Fibroblast of lung (primary cell): ENCODE data around the gene WDR54.

Experiments
- CTCF ChIP-seq, 2 donors: IDR thresholded peaks in 1 of 2; conservative IDR thresholded peaks in 1 of 2; 1 replicate in 1 of 2; 2 replicates in 1 of 2; pipeline ENCODE4 v1.5.1; 2011 to 2012; ENCODE audit warnings: low read length in 2 of 2, control low read depth in 1 of 2, inconsistent platforms in 1 of 2, low read depth in 1 of 2, mild to moderate bottlenecking in 1 of 2
- EZH2 ChIP-seq: IDR thresholded peaks from 2 replicates; pipeline ENCODE4 v1.5.1; 2012; ENCODE audit warnings: low read length, control low read depth, mild to moderate bottlenecking; ENCODE audit errors: missing control alignments

GRCh38 chr2:74461187-74462053 is 39.9 kb downstream of the WDR54 start:
- TF ChIP-seq CTCF (conservative IDR thresholded peaks at IDR 0.05 in 1 of 2, IDR thresholded peaks at IDR 0.05 in 1 of 2; ENCODE audit: low read depth in 1 of 2, low read length in 2 of 2) (peak in 1 of 2 donors; percentile 6), EZH2 (no peak)
